ENCODE measurements around the gene SDK1.

SDK1 gene

DNA sequence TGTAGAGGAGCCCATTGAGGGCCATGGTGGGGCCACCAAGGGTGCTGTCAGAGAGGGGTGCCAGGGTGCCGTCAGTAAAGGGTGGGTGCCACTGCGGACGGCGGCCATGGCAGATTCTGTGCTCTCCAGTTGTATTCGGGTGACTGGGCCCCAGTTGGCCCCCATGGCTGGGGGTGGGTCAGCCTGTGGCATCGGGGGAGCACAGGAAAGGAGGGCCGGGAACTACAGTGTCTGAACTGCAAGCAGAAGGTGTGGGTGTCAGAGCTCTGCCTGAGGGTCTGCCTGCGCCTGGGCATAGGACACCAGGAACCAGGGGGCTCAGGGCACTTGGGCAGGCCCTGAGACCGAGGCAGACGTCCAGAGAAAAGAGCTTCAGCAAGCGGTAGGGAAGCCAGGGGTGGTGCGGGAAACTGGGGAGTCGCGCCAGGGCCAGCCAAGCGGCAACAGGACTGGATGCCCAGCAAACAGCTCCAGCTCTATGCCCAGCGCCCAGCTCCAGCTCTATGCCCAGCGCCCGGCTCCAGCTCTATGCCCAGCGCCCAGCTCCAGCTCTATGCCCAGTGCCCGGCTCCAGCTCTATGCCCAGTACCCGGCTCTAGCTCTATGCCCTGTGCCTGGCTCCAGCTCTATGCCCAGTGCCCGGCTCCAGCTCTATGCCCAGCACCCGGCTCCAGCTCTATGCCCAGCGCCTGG is 878.8 kb downstream of the SDK1 start:
- no peak overlapping the region for H3K4me3 ChIP-seq (ENCODE audit: low read depth, low read length)

DNA sequence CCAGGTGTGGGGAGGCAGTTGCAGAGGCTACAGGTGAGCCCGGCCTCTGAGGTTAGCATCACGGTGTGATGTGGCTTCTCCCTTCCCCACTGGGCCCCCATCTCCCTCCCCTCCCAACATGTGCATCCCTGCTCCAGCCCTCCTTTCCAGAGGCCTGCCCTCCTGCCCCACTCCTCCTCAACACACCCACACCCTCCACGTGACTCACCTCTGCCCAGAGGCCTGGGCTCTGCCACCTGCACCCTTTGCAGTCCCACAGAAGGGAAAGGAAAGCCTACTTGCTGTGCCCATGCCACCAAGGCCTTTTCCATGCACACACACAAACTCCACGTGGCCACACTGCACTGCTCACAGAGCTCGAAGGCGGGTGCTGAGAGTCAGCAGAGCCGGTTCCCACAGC is 880.4 kb downstream of the SDK1 start:
- H3K4me3 ChIP-seq (ENCODE audit: low read depth, low read length) = no peak overlapping the region

DNA sequence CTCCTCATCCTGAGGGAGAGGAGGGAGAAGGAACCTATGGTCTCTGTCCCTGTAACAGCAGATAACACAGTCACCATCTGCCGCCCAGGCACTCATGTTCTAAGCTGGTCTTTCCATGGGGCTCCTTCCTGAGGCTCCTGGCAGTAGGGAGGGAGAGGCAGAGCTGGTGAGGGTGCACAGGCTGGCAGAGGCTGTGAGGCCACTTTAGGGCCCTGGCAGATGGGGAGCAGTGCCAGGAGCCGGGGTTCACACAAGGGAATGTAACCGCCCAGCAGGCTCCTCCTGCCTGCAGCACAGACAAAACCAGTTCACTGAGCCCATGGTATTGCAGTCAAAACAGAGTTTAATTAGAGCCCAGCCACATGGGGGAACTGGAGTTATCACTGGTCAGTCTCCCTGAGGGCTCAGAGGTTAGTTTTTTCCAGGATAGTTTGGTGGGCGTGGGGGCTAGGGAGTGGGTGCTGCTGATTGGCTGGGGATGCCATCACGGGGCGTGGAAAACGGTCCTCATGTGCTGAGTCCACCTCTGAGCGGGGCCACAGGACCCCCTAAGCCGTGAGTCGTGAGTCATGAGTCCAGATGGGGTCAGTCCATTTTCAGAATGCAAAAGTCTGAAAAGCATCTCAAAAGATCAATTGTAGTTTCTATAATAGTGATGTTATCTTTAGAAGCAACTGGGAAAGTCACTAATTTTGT is 881.7 kb downstream of the SDK1 start:
- no peak overlapping the region for H3K4me3 ChIP-seq (ENCODE audit: low read depth, low read length)

DNA sequence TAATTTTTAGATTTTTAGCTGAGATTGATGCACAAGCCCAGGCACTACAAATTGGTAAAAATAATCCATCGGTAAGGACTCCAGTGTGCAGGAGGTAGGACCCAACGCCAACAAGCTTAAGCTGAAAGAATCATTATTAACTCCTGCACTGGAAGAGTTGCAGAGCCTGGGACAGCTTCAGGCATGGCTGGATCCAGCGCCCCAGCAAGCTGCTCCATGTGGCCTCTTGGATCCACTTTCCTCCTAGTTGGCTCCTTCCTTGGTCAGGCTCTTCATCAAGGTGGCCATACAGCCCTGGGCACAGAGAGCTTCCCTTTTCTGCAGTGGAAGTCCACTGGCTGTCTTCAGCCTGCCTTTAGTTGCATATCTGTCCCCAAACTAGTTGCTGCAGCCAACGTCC is 883.6 kb downstream of the SDK1 start:
- no peak overlapping the region for H3K4me3 ChIP-seq (ENCODE audit: low read depth, low read length)

DNA sequence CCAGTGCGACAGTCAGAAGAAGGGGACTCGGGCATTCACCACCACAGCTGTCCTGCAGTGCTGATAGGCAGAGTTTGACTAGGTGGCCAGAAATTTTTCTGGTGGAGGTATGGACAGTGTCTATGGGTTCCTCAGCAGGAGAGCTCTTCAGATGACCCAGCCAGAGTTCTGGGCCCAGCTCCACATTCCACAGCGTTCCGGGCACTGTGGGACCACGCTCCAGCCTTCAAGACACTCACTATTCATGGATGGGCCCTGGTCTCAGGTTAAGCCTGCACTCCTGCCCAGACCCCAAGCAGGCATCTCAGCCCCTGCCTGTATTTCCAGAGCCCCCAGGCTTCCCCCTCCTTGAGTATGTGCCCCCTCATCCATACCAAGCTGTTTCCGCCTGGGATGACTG is 884.1 kb downstream of the SDK1 start:
- H3K4me3 ChIP-seq (ENCODE audit: low read depth, low read length) = no peak overlapping the region

DNA sequence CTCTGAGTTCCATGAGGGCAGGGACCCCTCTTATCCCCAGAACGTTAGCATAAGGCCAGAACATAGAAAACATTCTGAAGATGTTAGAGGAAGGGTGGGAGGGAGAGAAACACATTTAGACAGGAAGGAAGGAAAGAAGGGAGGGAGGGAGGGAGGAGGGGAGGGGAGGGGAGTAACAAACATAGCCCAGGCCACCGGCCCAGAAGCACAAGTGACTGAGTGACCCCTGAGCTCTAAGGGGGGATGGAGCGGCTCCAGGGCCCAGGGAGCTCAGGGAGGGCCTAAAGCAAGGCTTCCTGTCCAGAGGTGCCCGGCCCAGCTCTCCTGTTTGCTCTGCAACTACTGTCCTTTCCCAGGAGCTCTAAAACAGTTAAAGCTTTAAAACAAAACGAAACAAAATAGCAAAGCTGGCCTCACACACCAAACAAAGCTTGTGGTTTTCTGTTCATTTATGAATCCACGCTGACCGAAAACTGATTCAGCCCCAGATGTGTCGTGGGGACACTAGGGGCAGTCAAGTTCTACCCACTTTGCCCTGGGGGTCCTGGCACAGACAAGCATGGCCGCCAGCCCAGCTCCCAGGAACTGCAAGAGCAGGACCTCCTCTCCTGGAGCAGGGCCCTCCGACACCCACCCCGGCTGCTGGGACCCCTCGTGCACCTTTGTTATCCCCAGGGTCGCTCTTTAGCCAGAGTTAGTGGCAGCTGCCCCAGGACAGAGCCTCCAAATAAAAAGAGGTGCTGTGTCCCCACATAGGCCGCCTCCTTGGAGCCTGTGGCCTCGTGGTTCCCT is 884.9 kb downstream of the SDK1 start:
- H3K4me3 ChIP-seq (ENCODE audit: low read depth, low read length) = no peak overlapping the region

DNA sequence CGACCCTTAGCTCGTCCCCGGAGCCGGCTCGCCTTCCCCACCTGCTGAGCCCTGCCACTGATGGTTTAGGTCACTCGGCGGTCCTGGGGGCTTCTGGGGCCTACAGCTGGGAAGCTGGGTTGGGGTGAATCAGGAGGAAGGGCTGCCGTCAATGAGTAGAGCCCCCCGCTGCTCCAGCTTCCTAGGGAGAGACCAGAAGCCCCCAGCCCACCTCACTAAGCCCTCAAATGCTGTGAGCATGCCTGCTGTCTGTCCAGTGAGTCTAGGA is 885.4 kb downstream of the SDK1 start:
- H3K4me3 ChIP-seq (ENCODE audit: low read depth, low read length) = no peak overlapping the region

DNA sequence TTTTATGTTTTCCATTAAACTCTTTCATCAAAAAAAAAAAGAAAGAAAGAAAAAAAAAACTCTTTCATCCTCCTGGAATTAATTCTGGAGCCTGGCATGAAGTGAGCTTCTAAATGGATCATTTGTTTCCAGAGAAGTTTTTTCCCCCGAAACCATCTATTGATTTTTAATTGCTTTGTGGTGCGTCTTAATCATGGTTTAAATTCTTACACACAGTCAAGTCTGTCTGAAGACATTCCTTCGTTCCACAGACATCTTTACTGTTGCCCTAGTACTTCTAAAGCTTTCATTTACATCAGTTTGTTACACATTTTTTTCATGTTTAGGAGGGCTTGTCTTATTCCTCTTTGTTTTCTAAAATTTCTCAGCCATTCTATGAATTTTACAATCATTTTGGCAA is 887.6 kb downstream of the SDK1 start:
- no peak overlapping the region for H3K4me3 ChIP-seq (ENCODE audit: low read depth, low read length)

DNA sequence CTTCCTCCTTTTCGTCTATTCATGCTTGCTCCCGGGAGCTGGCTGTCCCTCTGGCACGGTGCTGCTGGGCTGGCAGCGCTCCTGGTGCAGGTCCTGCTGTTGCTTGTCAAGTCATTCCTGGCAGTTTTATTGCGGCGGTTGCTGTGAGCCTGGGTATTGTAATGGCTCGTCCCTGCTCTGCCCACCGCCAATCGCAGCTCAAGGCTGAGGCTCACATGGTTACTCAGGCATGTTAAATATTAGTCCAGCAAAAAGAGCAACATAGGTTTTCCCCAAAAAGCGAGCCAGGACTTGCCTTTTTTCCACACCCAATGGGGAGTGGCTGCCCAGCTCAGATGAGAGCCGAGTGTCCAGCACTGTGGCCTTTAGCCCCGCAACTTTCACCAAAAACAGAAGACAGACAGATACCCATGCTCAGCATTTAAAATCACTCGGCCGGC is 888.1 kb downstream of the SDK1 start:
- H3K4me3 ChIP-seq (ENCODE audit: low read depth, low read length) = no peak overlapping the region

DNA sequence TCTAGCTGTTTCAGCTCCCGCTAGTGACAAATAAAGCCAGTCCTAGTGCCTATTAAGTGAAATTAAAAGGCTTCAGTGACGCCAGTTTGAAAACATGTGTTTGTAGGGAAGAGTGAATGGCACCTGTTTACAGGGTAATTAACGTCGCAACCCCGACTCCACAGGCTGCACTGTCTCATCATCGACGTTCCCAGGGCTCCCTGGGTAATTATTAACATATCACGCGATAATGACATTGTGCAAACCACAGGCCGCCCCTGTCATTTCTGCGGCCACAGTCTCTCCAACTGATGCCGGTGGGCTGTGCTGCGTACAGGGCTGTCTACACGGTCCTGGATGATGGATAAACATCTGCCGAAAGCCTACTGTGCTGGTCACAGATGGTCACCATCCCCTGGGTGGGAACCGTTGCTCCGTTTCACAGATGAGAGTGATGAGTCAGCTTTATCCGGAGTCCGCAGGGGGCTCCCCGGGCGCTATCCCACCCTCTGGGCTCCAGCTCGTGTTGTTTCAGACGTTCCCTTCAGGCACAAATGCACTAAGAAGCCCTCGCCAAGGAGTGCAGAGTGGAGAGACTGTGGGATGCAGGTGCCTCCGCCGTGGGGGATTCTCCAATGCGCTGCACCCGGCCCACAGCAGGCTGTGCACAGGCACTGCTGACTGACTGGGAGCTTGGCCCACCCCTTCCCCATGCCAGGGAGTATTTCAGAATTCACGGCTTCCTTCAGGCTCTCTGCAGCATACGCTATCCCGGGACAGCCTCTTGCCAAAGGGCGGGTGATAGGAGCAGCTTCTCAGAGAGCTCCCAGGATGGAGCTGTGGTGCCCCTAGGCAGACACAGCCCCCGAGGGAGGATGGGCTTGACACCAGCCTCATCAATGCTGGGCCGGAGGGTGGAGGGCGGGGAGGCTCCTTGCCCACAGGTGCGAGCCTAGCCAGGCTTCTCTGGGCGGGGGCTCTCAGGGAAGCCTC is 889.2 kb downstream of the SDK1 start:
- no peak overlapping the region for H3K4me3 ChIP-seq (ENCODE audit: low read depth, low read length)

DNA sequence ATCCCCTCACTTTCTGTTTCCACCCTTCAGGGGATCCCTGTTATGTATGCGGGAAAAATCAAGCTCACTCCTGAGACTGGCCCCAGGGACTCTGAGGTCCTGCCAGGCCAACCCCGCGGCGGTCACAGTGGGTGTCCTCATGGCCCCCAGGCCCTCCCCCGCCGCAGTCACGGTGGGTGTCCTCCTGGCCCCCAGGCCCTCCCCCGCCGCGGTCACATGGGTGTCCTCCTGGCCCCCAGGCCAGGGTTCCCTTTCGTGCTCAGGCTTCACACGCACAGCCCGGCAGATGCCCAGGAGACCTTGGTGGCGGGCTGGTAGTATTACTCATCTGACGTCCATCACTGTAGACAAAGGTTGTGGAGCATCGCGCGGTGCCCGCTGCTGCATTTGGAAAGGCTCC is 890.0 kb downstream of the SDK1 start:
- H3K4me3 ChIP-seq (ENCODE audit: low read depth, low read length) = no peak overlapping the region

DNA sequence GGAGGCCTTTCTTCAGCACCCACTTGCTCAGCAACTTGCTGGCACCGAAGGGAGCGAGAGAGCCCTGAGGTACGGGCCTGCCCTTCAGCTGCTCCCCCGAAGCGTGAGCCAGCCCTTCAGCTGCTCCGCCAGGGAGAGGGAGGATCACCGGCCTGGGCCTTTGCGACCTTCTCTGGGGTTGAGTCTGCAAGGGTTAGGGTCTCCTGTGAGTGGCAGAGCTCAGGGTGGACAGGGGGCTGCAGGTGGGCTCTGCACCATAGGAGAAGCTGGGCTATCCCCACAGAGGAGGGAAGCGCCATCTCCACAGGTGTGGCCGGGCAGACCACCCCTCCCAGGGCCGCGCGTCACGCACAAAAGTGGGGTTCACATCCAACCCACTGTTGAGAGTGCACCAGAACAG is 890.5 kb downstream of the SDK1 start:
- H3K4me3 ChIP-seq (ENCODE audit: low read depth, low read length) = no peak overlapping the region

DNA sequence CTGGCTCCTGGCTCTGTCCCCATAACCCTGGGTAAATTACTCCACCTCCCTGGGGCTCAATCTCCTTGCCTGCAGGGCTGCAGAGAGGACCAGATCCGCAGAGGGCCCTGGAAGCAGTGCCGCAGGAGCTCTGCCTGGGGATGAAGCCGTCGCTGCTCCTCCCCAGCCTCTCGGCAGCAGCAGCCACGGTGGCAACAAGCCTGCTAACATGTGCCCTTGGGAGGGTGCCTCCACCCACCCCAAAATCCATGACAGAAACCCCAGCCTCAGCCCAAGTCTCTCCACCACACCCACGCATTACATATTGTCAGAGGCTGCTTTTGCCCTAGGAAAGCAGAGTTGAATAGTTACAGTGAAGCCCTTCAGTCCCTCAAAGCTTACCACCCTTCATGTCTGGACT is 894.6 kb downstream of the SDK1 start:
- no peak overlapping the region for H3K4me3 ChIP-seq (ENCODE audit: low read depth, low read length)

DNA sequence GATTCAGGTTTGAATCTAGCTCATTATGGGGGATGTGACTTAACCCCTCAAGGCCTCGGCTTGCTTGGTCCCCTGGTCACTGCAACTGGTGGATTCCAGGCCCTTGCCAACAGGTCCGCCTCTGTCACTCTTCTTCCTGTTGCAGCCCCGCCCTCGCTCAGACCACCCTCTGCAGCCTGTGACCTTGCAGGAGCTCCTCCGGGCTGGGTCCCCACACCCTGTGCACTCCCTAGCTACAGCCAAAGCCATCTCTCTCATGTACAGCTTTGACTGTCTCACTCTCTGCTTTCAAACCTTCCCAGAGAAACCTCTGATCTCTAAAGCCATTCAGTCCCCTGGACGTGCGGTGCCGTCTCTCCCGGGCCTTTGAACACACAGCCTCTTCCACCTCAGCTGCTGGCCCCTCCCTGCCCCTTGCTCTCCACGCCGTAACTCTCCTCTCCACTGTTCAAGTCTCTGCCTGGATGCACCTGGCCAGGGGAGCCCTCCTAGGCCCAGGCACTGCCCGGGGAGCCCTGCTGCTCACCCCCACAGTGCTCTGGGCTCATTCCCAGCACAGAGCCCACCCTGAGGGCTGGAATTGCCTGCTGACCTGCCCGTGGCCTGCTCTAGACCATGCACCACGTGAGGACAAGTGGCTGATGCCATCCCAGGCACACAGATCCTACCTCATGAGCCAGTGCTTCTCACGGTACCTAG is 895.2 kb downstream of the SDK1 start:
- no peak overlapping the region for H3K4me3 ChIP-seq (ENCODE audit: low read depth, low read length)

DNA sequence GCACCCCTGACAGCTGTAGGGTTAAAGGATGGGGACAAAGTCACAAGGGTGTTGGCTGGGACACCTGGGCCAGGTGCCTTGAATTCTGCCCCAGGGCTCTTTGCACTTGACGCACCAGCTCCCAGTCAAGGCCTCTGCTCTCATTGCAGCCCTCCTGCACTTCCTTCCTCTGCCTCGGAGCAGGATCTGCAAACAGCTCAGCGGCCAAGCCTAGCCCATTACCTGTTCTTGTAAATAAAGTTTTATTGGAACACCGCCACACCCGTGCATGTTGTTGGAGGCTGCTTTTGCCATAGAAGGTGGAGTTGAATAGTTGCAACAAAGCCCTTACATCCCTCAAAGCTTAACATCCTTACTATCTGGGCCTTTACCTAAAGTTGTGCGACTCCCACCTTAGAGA is 897.2 kb downstream of the SDK1 start:
- no peak overlapping the region for H3K4me3 ChIP-seq (ENCODE audit: low read depth, low read length)

DNA sequence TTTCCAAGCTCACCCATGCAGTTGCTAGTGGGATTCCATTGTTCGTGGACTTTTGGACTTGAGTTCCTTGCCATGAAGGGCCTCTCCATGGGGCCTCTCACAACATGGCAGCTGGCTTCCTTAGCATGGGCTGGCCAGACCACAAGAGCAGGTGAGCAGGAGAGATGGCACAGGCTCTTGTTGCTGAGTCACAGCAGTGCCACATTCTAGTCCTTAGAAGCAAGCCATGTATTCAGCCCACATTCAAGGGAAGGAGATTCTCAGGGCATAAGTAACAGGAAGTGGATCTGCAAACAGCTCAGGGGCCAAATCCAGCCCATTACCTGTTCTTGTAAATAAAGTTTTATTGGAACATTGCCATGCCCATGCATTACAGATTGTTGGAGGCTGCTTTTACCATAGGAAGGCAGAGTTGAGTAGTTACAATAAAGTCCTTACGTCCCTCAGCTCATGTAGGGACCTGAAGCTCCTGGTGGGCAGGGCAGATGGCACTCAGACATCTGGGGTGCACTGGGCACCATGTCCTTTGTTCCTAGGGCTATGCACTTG is 899.6 kb downstream of the SDK1 start:
- H3K4me3 ChIP-seq (ENCODE audit: low read depth, low read length) = no peak overlapping the region

DNA sequence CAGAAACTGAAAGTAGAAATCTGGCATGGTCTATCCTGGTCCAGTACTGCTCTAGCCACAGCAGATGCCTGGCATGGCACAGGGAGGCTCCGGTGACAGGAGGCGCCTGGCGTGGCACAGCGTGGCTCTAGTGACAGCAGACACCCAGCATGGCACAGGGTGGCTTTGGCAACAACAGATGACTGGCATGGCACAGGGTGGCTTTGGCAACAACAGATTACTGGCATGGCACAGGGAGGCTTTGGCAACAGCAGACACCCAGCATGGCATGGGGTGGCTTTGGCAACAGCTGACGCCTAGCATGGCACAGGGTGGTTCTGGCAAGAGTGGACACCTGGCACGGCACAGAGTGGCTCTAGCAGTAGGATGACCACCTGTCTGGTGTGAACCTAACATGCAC is 900.5 kb downstream of the SDK1 start:
- no peak overlapping the region for H3K4me3 ChIP-seq (ENCODE audit: low read depth, low read length)

DNA sequence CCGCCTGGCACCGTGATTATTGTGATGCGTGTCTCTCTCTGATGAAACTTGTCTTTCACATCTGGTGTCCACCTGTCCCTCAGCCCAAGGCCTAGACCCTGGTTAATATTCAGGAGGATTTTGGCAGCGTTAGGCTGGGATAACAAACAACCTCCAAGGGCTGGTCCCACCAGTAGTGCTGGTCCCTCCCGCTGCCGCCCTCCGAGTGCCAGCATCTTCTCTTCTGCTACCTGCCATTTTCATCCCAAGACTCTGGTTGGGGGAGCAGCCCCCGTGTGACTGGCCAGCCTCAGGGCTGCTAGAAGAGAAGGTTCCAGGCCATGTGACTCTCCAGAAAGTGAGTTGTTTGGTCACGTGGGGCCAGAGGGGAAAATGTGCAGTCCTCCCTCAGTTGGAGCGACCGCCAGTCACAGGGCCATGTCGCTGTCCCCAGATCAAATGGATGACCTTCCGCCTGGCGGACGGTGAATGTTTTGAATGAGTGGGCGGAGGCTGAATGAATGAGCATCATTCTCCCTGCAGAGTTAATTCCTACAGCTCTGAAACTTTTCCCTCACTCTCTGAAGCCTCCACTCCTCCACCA is 901.2 kb downstream of the SDK1 start:
- H3K4me3 ChIP-seq (ENCODE audit: low read depth, low read length) = no peak overlapping the region

DNA sequence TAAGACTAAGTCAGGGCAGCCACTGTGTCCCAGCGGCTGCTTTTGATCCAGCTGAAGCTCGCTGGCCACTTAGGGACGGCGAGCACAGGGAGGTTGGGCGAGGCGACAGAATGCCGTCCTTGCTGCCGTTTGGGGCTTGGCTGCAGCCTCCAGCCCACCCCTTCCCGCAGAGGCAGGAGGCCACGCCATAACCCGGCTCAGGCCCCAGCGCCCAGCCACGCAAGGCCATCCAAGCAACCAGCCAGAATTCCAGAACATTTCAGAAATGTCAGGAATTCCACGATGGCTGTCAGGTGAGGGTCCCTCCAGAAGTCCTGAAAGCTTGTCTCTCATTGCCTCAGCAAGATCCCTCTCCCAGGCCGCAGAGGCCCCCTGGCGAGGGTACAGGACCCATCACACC is 901.9 kb downstream of the SDK1 start:
- H3K4me3 ChIP-seq (ENCODE audit: low read depth, low read length) = no peak overlapping the region

Data from iPS-11a (cell line).